Natural killer cell (primary cell): ENCODE results near the gene ALPL. TPM values are rescaled to one million over a fixed set of nuclear protein-coding genes. Genes with fewer than 3 reads are reported as not detected.

Experiments used
- ATAC-seq, 3 donors: fragments of 150-1000 bp in 2 of 3; fragments of 200-7000 bp in 1 of 3; cut with Tn5 transposase; 1 replicate in 1 of 3; 2 replicates in 2 of 3; pipeline ENCODE4 v1.10.0; 2021; ENCODE audit warnings: mild to moderate bottlenecking in 2 of 3, moderate library complexity in 2 of 3
- DNase-seq, 2 donors: peaks; one replicate each; pipeline versions ENCODE4 v3.0.0 to v3.0.0-alpha.2; 2013 to 2021; ENCODE audit warnings: mixed read lengths in 1 of 2
- H3K27ac ChIP-seq: one replicate; pipeline ENCODE4 v1.5.1; 2013; ENCODE audit warnings: mild to moderate bottlenecking, low read length
- H3K27me3 ChIP-seq: one replicate; pipeline ENCODE4 v1.6.1; 2013; ENCODE audit warnings: low read length; ENCODE audit not compliant: control insufficient read depth, insufficient read depth
- H3K36me3 ChIP-seq: one replicate; pipeline ENCODE4 v1.6.1; 2013; ENCODE audit warnings: low read length; ENCODE audit not compliant: control insufficient read depth, insufficient read depth
- H3K4me1 ChIP-seq: one replicate; pipeline ENCODE4 v1.6.1; 2013; ENCODE audit warnings: low read length; ENCODE audit not compliant: control insufficient read depth, insufficient read depth
- H3K4me3 ChIP-seq: one replicate; pipeline ENCODE4 v1.5.1; 2013; ENCODE audit warnings: low read length
- H3K9me3 ChIP-seq: one replicate; pipeline ENCODE4 v1.6.1; 2013; ENCODE audit warnings: low read length; ENCODE audit not compliant: control insufficient read depth, insufficient read depth
- H3K27ac Mint-ChIP-seq, 2 donors: one replicate each; pipeline ENCODE4 v1.8.0; 2022; ENCODE audit warnings: mild to moderate bottlenecking in 2 of 2, mixed read lengths in 2 of 2, moderate library complexity in 1 of 2
- H3K27me3 Mint-ChIP-seq, 2 donors: one replicate each; pipeline ENCODE4 v1.8.0; 2022; ENCODE audit warnings: low read depth in 2 of 2, mixed read lengths in 2 of 2
- H3K36me3 Mint-ChIP-seq: one replicate; pipeline ENCODE4 v1.8.0; 2022; ENCODE audit warnings: mixed read lengths
- H3K4me1 Mint-ChIP-seq, 2 donors: one replicate each; pipeline ENCODE4 v1.8.0; 2022; ENCODE audit warnings: mixed read lengths in 2 of 2
- H3K4me3 Mint-ChIP-seq: one replicate; pipeline ENCODE4 v1.8.0; 2022; ENCODE audit warnings: mild to moderate bottlenecking, moderate library complexity, mixed read lengths
- H3K9me3 Mint-ChIP-seq, 2 donors: one replicate each; pipeline ENCODE4 v1.8.0; 2022; ENCODE audit warnings: mixed read lengths in 2 of 2
- WGBS: methylation state at CpG from one replicate; pipeline ENCODE4 v1.1.7; 2013; ENCODE audit warnings: missing lambda C conversion rate; ENCODE audit not compliant: insufficient coverage; 5-methylcytosine and 5-hydroxymethylcytosine counted together
- intact Hi-C: fragments of 100-400 bp; cut with micrococcal nuclease; formaldehyde crosslinking; loops from one replicate; pipeline ENCODE4 v1.14.2; 2022
- total RNA-seq, 4 donors: library from RNA; stranded (reverse); fragments of 120-200 nt in 1 of 4; gene quantifications; one replicate each; pipeline versions ENCODE4 v1.2.3 to v1.2.4, GENCODE V29; 2013 to 2022
- TF ChIP-seq, protein P1 (sequence below): fragments of 200-600 bp; IDR thresholded peaks from one replicate; pipeline ENCODE4 v1.8.0; 2022; ENCODE audit warnings: antibody characterized with exemption

The ALPL gene
- total RNA-seq, 3 donors from 2014 or later (not counting 1 experiment from before 2014, with no cell fraction given) = 2.4 TPM; not detected in 2

DNA sequence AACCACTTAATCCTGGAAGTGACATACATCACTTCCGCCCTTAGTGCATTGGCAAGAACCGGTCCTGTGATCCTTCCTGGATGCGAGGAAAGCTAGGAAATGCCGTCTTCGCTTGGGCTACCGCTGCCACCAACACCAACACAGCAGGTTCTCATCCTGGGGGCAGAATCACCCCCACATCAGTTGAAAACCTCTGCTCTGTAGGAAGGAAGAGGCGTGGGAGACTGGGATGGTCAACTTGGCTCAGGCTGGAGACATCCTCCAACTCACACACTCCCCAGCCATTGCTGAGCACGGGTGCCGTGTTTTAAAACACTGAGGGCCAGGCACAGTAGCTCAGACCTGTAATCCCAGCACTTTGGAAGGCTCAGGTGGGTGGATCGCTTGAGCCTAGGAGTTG is 74.9 kb downstream of the ALPL start:
- Histone ChIP-seq H3K36me3 (no peaks in the 10 kb centered on the region), H3K4me1 (no peaks in the 10 kb centered on the region), H3K27me3 (no peaks in the 10 kb centered on the region), H3K9me3 (no peaks in the 10 kb centered on the region), H3K4me3 (no peak overlapping the region), H3K27ac (no peak overlapping the region)
- H3K9me3 Mint-ChIP-seq = no peaks in the 10 kb centered on the region
- WGBS = 82% methylated on average over 9 of the region's 10 CpGs
- no peaks in the 10 kb centered on the region for H3K4me1 Mint-ChIP-seq
- peaks cover 5 to 6% of the 10 kb centered on the region in 2 donors for H3K27me3 Mint-ChIP-seq
- no peak for DNase-seq
- TF ChIP-seq, protein P1, sequence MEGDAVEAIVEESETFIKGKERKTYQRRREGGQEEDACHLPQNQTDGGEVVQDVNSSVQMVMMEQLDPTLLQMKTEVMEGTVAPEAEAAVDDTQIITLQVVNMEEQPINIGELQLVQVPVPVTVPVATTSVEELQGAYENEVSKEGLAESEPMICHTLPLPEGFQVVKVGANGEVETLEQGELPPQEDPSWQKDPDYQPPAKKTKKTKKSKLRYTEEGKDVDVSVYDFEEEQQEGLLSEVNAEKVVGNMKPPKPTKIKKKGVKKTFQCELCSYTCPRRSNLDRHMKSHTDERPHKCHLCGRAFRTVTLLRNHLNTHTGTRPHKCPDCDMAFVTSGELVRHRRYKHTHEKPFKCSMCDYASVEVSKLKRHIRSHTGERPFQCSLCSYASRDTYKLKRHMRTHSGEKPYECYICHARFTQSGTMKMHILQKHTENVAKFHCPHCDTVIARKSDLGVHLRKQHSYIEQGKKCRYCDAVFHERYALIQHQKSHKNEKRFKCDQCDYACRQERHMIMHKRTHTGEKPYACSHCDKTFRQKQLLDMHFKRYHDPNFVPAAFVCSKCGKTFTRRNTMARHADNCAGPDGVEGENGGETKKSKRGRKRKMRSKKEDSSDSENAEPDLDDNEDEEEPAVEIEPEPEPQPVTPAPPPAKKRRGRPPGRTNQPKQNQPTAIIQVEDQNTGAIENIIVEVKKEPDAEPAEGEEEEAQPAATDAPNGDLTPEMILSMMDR = no peak
- H3K27ac Mint-ChIP-seq = no peak overlapping the region
- intact Hi-C loops = no loop called here
- no peak for ATAC-seq
- H3K4me3 Mint-ChIP-seq = no peak overlapping the region
- H3K36me3 Mint-ChIP-seq = no peaks in the 10 kb centered on the region

DNA sequence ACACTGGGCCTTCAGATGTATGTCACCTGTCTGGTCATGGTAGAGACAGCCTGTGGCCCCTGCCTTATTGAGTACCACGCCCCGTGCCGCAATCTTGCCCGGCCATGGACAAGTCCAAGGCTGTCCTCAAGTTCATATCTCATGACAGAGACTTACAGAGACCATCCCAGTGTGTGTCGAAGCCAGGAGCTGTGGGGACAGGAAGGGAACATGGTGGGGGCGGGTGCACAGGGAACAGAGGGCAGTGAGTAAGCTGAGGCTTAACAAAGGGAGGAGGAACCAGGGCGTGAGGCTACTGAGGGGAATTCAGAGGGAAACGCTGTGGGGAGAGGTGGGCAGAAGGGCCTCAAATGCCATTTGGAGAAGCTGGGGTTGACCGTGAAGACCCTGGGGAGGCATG is 75.8 kb downstream of the ALPL start:
- Mint-ChIP-seq H3K36me3 (no peaks in the 10 kb centered on the region), H3K27ac (no peak overlapping the region), H3K4me1 (no peaks in the 10 kb centered on the region), H3K27me3 (peaks cover 6 to 8% of the 10 kb centered on the region in 2 donors), H3K4me3 (no peak overlapping the region), H3K9me3 (no peaks in the 10 kb centered on the region)
- DNase-seq = no peak
- no peaks in the 10 kb centered on the region for H3K9me3 ChIP-seq
- H3K4me3 ChIP-seq = no peak overlapping the region
- H3K27ac ChIP-seq = no peak overlapping the region
- intact Hi-C loops = no loop called here
- H3K4me1 ChIP-seq = no peaks in the 10 kb centered on the region
- no peaks in the 10 kb centered on the region for H3K27me3 ChIP-seq
- TF ChIP-seq, protein P1 = no peak
- 83% methylated on average over 9 of the region's 9 CpGs for WGBS
- no peak for ATAC-seq
- H3K36me3 ChIP-seq = no peaks in the 10 kb centered on the region

DNA sequence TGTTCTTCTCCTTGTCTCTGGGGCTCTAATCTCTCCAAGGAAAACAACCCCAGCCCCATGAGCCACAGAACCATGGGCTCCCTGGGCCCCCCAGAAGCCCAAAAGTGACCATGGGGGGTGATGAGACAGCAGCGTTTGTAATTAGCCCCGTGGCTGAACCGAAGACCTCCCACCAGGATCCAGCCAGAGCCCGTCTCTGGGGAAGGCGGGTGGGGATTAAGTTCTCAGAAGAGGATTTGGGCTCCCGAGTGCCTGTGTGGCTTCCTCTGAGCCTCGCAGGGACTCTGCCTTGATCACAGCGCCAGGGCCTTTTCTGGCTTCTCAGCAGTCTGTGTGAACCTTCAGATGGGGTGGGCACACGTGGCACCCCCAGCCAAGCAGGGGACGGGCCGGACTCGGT is 77.0 kb downstream of the ALPL start:
- no peak overlapping the region for H3K27ac Mint-ChIP-seq
- no peak for DNase-seq
- Histone ChIP-seq H3K4me3 (no peak overlapping the region), H3K4me1 (no peaks in the 10 kb centered on the region), H3K27me3 (no peaks in the 10 kb centered on the region), H3K9me3 (no peaks in the 10 kb centered on the region), H3K36me3 (no peaks in the 10 kb centered on the region), H3K27ac (no peak overlapping the region)
- ATAC-seq = no peak
- H3K36me3 Mint-ChIP-seq = no peaks in the 10 kb centered on the region
- 81% methylated on average over 12 of the region's 12 CpGs for WGBS
- TF ChIP-seq, protein P1 = no peak
- intact Hi-C loops = no loop called here
- H3K4me1 Mint-ChIP-seq = no peaks in the 10 kb centered on the region
- H3K9me3 Mint-ChIP-seq = no peaks in the 10 kb centered on the region
- H3K4me3 Mint-ChIP-seq = no peak overlapping the region
- H3K27me3 Mint-ChIP-seq = peaks cover 6 to 8% of the 10 kb centered on the region in 2 donors

DNA sequence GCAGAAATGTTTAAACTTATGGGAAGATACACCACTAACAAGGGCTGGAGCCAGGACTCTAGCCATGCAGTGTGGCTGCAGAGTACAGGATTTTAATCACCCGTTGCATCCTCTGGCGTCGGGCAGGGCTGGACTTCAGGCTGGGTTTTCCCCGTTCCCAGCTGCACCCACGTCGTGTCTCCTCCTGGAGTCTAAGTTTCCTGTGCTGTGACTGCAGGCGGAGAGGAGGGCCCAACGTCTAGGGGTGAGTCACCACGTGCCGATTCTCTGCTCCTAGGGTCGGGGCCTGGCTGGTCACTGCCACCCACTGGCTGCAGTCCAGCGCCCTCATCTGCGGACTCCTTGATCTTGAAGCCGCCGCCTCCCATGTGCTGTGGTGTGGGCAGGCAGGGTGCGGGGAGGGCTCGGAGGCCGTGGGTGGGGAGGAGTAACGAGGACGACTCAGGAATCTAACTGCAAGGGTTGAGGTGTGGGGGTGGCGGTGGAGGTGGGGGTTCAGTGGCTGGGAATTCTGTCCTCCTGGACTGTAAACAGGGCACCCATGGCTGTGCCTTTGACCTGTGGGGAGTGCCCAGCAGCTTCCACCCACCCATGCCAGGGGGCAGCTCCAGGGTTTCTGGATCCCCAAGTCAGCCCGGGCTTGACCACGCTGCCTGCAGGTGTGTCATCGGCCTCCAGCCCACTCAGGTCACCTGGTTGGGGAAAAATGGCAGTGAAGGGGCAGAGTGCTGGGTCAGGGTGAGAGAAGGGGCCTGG is 77.8 kb downstream of the ALPL start:
- no peaks in the 10 kb centered on the region for H3K36me3 Mint-ChIP-seq
- Histone ChIP-seq H3K27me3 (no peaks in the 10 kb centered on the region), H3K4me1 (no peaks in the 10 kb centered on the region), H3K27ac (no peak overlapping the region), H3K4me3 (no peak overlapping the region), H3K36me3 (no peaks in the 10 kb centered on the region), H3K9me3 (no peaks in the 10 kb centered on the region)
- DNase-seq (no peak), ATAC-seq (no peak)
- WGBS = 66% methylated on average over 24 of the region's 24 CpGs
- peaks cover 7 to 8% of the 10 kb centered on the region in 2 donors for H3K27me3 Mint-ChIP-seq
- H3K4me1 Mint-ChIP-seq = no peaks in the 10 kb centered on the region
- intact Hi-C loops = no loop called here
- TF ChIP-seq, protein P1 = no peak
- no peaks in the 10 kb centered on the region for H3K9me3 Mint-ChIP-seq
- no peak overlapping the region for H3K4me3 Mint-ChIP-seq
- H3K27ac Mint-ChIP-seq = no peak overlapping the region
